Neural cell (in vitro differentiated cells): ENCODE results near the gene PAWR. TPM values are rescaled to one million over a fixed set of nuclear protein-coding genes. Genes with fewer than 3 reads are reported as not detected.
"Not testable (repeated sequence)": the region's sequence is repeated elsewhere in the genome, so short reads cannot be mapped to it uniquely, and the experiment has no call there.

Experiments
- H2AFZ ChIP-seq: fragments of 200-600, 300-800 bp; sonication (generic), shearing (Covaris generic); 2 replicates; pipeline ENCODE4 v1.6.0; 2014; ENCODE audit warnings: low read depth, mild to moderate bottlenecking, antibody characterized with exemption, low read length, moderate library complexity
- H3F3A ChIP-seq: fragments of 200-600 bp; shearing (Covaris generic); 2 replicates; pipeline ENCODE4 v1.6.1; 2016; ENCODE audit warnings: mild to moderate bottlenecking, moderate library complexity, mixed read lengths, antibody characterized with exemption, low read length; ENCODE audit not compliant: insufficient read depth, poor library complexity, severe bottlenecking
- H3K27ac ChIP-seq: fragments of 200-600, 300-800 bp; sonication (generic), shearing (Covaris generic); 2 replicates; pipeline ENCODE4 v1.5.1; 2014; ENCODE audit warnings: mild to moderate bottlenecking, low read length, moderate library complexity
- H3K27me3 ChIP-seq: fragments of 300-800, 200-600 bp; sonication (generic), shearing (Covaris generic); 2 replicates; pipeline ENCODE4 v1.6.0; 2014; ENCODE audit warnings: mild to moderate bottlenecking, low read depth, low read length, moderate library complexity; ENCODE audit not compliant: insufficient read depth
- H3K36me3 ChIP-seq: fragments of 300-800, 200-600 bp; sonication (generic), shearing (Covaris generic); 2 replicates; pipeline ENCODE4 v1.5.1; 2014; ENCODE audit warnings: mild to moderate bottlenecking, antibody characterized with exemption, low read length, moderate library complexity; ENCODE audit not compliant: insufficient read depth
- H3K4me2 ChIP-seq: fragments of 300-800, 200-600 bp; sonication (generic), shearing (Covaris generic); 2 replicates; pipeline ENCODE4 v1.6.0; 2014; ENCODE audit warnings: mild to moderate bottlenecking, low read length
- H3K4me3 ChIP-seq: fragments of 300-800, 200-600 bp; sonication (generic), shearing (Covaris generic); 2 replicates; pipeline ENCODE4 v1.5.1; 2014; ENCODE audit warnings: mild to moderate bottlenecking, low read length, moderate library complexity
- H3K79me2 ChIP-seq: fragments of 200-600 bp; shearing (Covaris generic); replicated peaks from 2 replicates; pipeline ENCODE4 v1.6.0; 2014; ENCODE audit warnings: mild to moderate bottlenecking, low read length, moderate library complexity; ENCODE audit not compliant: insufficient read depth
- H3K9ac ChIP-seq: fragments of 300-800, 200-600 bp; sonication (generic), shearing (Covaris generic); 2 replicates; pipeline ENCODE4 v1.6.1; 2016; ENCODE audit warnings: mild to moderate bottlenecking, low read length, mixed read lengths
- H3K9me2 ChIP-seq: fragments of 200-600 bp; shearing (Covaris generic); 2 replicates; pipeline ENCODE4 v1.6.1; 2016; ENCODE audit warnings: mild to moderate bottlenecking, low read length, mixed read lengths; ENCODE audit not compliant: insufficient read depth
- H3K9me3 ChIP-seq: fragments of 200-600, 300-800 bp; sonication (generic), shearing (Covaris generic); 2 replicates; pipeline ENCODE4 v1.6.1; 2016; ENCODE audit warnings: mild to moderate bottlenecking, mixed run types, low read length, moderate library complexity, mixed read lengths
- H4K20me1 ChIP-seq: fragments of 200-600 bp; shearing (Covaris generic); 2 replicates; pipeline ENCODE4 v1.6.1; 2016; ENCODE audit warnings: mild to moderate bottlenecking, mixed run types; ENCODE audit not compliant: insufficient read depth
- CTCF ChIP-seq: fragments of 450-650 bp; IDR thresholded peaks from 2 replicates; pipeline ENCODE4 v1.5.1; 2014; ENCODE audit warnings: antibody characterized with exemption, mild to moderate bottlenecking, moderate library complexity; ENCODE audit not compliant: poor library complexity, severe bottlenecking
- EP300 ChIP-seq: fragments of 450-650 bp; conservative IDR thresholded peaks from 2 replicates; pipeline ENCODE4 v1.6.1; 2014; ENCODE audit warnings: antibody characterized with exemption, mild to moderate bottlenecking, moderate library complexity; ENCODE audit not compliant: poor library complexity, severe bottlenecking
- EZH2 ChIP-seq: fragments of 200-600, 300-800 bp; shearing (Covaris generic), sonication (generic); IDR thresholded peaks from 2 replicates; pipeline ENCODE4 v1.6.1; 2014; ENCODE audit warnings: antibody characterized with exemption, low read length, borderline replicate concordance, mild to moderate bottlenecking; ENCODE audit not compliant: insufficient read depth, poor library complexity, severe bottlenecking
- MXI1 ChIP-seq: fragments of 450-650 bp; conservative IDR thresholded peaks from 2 replicates; pipeline ENCODE4 v1.6.1; 2014; ENCODE audit warnings: antibody characterized with exemption, mild to moderate bottlenecking; ENCODE audit not compliant: poor library complexity, severe bottlenecking
- POLR2AphosphoS5 ChIP-seq: IDR thresholded peaks from 2 replicates; pipeline ENCODE4 v1.6.1; 2012
- RAD21 ChIP-seq: fragments of 450-650 bp; conservative IDR thresholded peaks from 2 replicates; pipeline ENCODE4 v1.6.1; 2014; ENCODE audit warnings: antibody characterized with exemption, mild to moderate bottlenecking, moderate library complexity
- SMC3 ChIP-seq: fragments of 450-650 bp; conservative IDR thresholded peaks from 2 replicates; pipeline ENCODE4 v1.6.1; 2014; ENCODE audit warnings: antibody characterized with exemption, mild to moderate bottlenecking, moderate library complexity; ENCODE audit not compliant: poor library complexity
- TAF1 ChIP-seq: IDR thresholded peaks from 2 replicates; pipeline ENCODE4 v1.6.1; 2012; ENCODE audit warnings: low read depth
- polyA plus RNA-seq: library from polyadenylated mRNA; depleted of rRNA; stranded (reverse); fragments of >200 nt; gene quantifications from 2 replicates; pipeline ENCODE4 v1.2.3, GENCODE V29; 2014
- TF ChIP-seq, protein P1 (sequence below): IDR thresholded peaks from 2 replicates; pipeline ENCODE4 v1.6.1; 2012; ENCODE audit warnings: borderline replicate concordance

The PAWR gene
- polyA plus RNA-seq, 1 donor from 2014 or later = 13.4 TPM

DNA sequence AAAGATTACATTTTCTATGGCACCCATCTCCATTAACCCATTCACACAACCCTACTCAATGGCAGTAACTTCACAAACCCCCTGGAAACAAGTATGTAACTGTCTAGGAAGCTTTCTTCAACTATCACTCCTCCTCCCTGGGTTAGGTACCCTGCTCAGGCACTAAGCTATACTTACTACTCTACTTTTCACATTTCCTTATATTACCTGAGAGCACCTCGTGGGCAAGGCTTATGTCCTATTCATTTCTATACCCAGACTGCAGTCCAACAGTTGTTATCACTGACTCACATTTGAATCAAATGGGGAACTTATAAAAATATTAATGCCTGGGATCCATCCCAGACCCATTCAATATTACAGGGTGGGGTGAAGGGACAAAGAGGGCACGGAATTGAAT lies 4.6 kb downstream of the PAWR start:
- TF ChIP-seq EZH2 (no peak), POLR2AphosphoS5 (no peak), SMC3 (no peak), TAF1 (no peak)
- TF ChIP-seq, protein P1, sequence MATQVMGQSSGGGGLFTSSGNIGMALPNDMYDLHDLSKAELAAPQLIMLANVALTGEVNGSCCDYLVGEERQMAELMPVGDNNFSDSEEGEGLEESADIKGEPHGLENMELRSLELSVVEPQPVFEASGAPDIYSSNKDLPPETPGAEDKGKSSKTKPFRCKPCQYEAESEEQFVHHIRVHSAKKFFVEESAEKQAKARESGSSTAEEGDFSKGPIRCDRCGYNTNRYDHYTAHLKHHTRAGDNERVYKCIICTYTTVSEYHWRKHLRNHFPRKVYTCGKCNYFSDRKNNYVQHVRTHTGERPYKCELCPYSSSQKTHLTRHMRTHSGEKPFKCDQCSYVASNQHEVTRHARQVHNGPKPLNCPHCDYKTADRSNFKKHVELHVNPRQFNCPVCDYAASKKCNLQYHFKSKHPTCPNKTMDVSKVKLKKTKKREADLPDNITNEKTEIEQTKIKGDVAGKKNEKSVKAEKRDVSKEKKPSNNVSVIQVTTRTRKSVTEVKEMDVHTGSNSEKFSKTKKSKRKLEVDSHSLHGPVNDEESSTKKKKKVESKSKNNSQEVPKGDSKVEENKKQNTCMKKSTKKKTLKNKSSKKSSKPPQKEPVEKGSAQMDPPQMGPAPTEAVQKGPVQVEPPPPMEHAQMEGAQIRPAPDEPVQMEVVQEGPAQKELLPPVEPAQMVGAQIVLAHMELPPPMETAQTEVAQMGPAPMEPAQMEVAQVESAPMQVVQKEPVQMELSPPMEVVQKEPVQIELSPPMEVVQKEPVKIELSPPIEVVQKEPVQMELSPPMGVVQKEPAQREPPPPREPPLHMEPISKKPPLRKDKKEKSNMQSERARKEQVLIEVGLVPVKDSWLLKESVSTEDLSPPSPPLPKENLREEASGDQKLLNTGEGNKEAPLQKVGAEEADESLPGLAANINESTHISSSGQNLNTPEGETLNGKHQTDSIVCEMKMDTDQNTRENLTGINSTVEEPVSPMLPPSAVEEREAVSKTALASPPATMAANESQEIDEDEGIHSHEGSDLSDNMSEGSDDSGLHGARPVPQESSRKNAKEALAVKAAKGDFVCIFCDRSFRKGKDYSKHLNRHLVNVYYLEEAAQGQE = no peak
- peaks cover under 1% of the 10 kb centered on the region for H3K27me3 ChIP-seq
- H3K9ac ChIP-seq = no peak overlapping the region
- H3K9me3 ChIP-seq = no peaks in the 10 kb centered on the region
- H3K79me2 ChIP-seq = peaks cover 35% of the 10 kb centered on the region
- H3K27ac ChIP-seq = no peak overlapping the region
- no peak overlapping the region for H2AFZ ChIP-seq
- no peaks in the 10 kb centered on the region for H4K20me1 ChIP-seq
- H3F3A ChIP-seq = no peaks in the 10 kb centered on the region
- no peaks in the 10 kb centered on the region for H3K36me3 ChIP-seq
- no peak overlapping the region for H3K4me2 ChIP-seq
- H3K9me2 ChIP-seq = no peaks in the 10 kb centered on the region
- no peak overlapping the region for H3K4me3 ChIP-seq

GRCh38 chr12:79685068-79685467 lies 5.7 kb downstream of the PAWR start:
- H3K27me3 ChIP-seq = no peaks in the 10 kb centered on the region
- H3K9me2 ChIP-seq = no peaks in the 10 kb centered on the region
- no peaks in the 10 kb centered on the region for H3K9me3 ChIP-seq
- no peak overlapping the region for H2AFZ ChIP-seq
- no peaks in the 10 kb centered on the region for H3K36me3 ChIP-seq
- no peak overlapping the region for H3K27ac ChIP-seq
- no peaks in the 10 kb centered on the region for H4K20me1 ChIP-seq
- peaks cover 35% of the 10 kb centered on the region for H3K79me2 ChIP-seq
- TF ChIP-seq MXI1 (no peak), EP300 (no peak), SMC3 (no peak)
- H3F3A ChIP-seq = no peaks in the 10 kb centered on the region
- H3K9ac ChIP-seq = no peak overlapping the region
- H3K4me2 ChIP-seq = no peak overlapping the region
- no peak overlapping the region for H3K4me3 ChIP-seq

DNA sequence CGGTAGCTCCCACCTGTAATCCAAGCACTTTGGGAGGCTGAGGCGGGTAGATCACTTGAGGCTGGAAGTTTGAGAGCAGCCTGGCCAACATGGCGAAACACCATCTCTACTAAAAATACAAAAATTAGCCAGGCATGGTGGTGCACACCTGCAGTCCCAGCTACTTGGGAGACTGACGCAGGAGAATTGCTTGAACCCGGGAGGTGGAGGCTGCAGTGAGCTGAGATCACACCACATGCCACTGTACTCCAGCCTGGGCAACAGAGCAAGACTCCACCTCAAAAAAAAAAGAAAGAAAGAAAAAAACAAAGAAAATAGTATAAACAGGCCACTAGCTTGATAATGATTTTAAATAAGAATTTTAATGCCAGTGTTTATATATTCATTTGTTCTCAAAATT lies 6.4 kb downstream of the PAWR start:
- not testable (repeated sequence) for H3K9me3 ChIP-seq, H3K27me3 ChIP-seq, H3K9me2 ChIP-seq, H3K27ac ChIP-seq, H3K9ac ChIP-seq, H3K36me3 ChIP-seq, H3F3A ChIP-seq, H2AFZ ChIP-seq, H3K4me3 ChIP-seq, H3K4me2 ChIP-seq, H4K20me1 ChIP-seq
- H3K79me2 ChIP-seq = peaks cover 35% of the 10 kb centered on the region

- Histone ChIP-seq H3K27me3 (no peaks in the 10 kb centered on the region), H3K9me3 (no peaks in the 10 kb centered on the region), H2AFZ (no peak overlapping the region), H3K4me2 (no peak overlapping the region), H3K9me2 (no peaks in the 10 kb centered on the region), H4K20me1 (no peaks in the 10 kb centered on the region), H3F3A (no peaks in the 10 kb centered on the region), H3K27ac (no peak overlapping the region), H3K79me2 (peaks cover 30% of the 10 kb centered on the region), H3K36me3 (no peaks in the 10 kb centered on the region), H3K9ac (no peak overlapping the region), H3K4me3 (no peak overlapping the region)
- TF ChIP-seq, protein P1 = no peak
- TF ChIP-seq POLR2AphosphoS5 (no peak), EP300 (no peak), CTCF (no peak), MXI1 (no peak), EZH2 (no peak), SMC3 (no peak), TAF1 (no peak), RAD21 (no peak)
These were observed 8.2 kb downstream of the PAWR start for GRCh38 chr12:79682593-79682992.
